Fibroblast of the aortic adventitia (primary cell): ENCODE data around the gene H6PD. TPM values are rescaled to one million over a fixed set of nuclear protein-coding genes. Genes with fewer than 3 reads are reported as not detected.

Experiments used
- DNase-seq: peaks from one replicate; pipeline ENCODE4 v3.0.0-alpha.2; 2010; ENCODE audit warnings: low read depth
- H3K4me3 ChIP-seq: 2 replicates; pipeline ENCODE4 v1.5.1; 2011; ENCODE audit warnings: low read depth, mild to moderate bottlenecking, control low read depth, low read length, moderate library complexity
- total RNA-seq: library from RNA; depleted of rRNA; stranded (reverse); fragments of >200 nt; gene quantifications from 2 replicates; pipeline ENCODE4 v1.2.3, GENCODE V29; 2012; ENCODE audit warnings: low replicate concordance
- TF ChIP-seq, protein P1 (sequence below): IDR thresholded peaks from 2 replicates; pipeline ENCODE4 v1.5.1; 2011; ENCODE audit warnings: mild to moderate bottlenecking, low read length, control low read depth, inconsistent platforms; ENCODE audit not compliant: insufficient read depth

Gene H6PD
- total RNA-seq, 1 donor: 36.9 TPM

DNA sequence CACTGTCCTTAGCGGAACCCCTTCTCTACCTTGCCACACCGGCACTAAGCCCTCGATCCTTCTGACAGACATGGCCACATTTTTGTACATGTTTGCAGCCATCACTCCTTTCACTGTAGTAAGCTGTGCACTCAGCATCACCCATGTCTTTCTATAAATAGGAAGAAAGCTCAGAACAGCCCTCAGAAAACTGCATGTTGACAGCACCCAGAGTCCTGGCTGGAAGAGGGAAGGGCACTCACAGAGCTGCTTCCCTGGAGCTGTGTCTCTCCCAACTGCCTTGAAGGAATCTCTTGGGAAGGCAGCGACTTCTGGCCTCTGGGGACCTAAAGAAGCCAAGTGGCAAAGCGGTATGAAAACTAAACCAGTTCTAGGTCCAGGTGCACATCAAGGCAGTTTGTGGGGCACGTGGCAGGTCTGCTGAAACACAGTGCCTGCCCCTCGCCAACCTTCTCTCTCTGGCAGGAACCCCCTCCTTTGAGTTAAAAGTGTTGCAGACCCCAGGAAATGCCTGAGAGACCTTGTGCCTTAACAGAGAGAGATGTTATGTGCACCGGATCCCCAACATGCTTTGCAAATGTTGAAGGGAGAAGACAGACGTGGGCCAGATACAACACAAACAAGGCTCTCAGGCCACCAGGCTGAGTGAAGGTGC is 41.9 kb upstream of the H6PD start:
- no peak overlapping the region for H3K4me3 ChIP-seq
- DNase-seq: no peak
- TF ChIP-seq, protein P1, sequence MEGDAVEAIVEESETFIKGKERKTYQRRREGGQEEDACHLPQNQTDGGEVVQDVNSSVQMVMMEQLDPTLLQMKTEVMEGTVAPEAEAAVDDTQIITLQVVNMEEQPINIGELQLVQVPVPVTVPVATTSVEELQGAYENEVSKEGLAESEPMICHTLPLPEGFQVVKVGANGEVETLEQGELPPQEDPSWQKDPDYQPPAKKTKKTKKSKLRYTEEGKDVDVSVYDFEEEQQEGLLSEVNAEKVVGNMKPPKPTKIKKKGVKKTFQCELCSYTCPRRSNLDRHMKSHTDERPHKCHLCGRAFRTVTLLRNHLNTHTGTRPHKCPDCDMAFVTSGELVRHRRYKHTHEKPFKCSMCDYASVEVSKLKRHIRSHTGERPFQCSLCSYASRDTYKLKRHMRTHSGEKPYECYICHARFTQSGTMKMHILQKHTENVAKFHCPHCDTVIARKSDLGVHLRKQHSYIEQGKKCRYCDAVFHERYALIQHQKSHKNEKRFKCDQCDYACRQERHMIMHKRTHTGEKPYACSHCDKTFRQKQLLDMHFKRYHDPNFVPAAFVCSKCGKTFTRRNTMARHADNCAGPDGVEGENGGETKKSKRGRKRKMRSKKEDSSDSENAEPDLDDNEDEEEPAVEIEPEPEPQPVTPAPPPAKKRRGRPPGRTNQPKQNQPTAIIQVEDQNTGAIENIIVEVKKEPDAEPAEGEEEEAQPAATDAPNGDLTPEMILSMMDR: no peak

DNA sequence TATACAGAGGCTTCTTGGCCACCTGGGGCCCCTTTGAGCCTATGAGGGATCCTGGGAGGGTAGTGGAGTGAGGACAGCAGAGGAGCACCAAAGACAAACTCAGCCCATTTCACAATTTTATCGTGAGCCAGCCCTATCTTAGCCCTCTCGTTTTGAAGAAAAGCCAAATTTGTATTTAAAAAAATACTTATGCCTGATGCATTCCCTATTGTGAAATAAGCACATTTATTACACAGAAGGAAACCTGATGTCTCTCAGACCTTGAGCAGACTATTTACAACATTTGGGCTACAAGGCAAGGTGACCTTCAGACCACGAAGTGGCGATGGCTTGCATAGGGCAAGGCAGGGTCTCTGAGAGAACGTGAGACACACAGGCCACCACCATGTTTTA is 41.3 kb upstream of the H6PD start:
- TF ChIP-seq, protein P1: no peak
- DNase-seq: peak; percentile 75

DNA sequence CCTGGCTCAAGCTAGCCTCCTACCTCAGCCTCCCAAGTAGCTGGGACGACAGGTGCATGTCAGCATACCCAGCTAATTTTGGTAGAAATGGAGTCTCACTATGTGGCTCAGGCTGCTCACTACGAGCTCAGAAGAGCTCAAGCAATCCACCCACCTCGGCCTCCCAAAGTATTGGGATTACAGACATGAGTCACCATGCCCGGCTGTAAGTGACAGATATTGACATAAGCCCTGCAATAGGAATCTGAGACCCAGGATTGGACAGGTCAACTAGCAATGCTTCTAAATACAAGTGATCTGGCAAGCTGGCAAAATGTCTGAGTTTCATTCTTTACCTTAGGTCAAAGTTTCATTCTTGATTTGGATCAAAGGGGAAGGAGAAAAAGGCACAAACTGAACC is 40.5 kb upstream of the H6PD start:
- TF ChIP-seq, protein P1: no peak
- no peak overlapping the region for H3K4me3 ChIP-seq
- DNase-seq: no peak

More for the DNA sequence above, 41.3 kb upstream of the H6PD start:
- no peak overlapping the region for H3K4me3 ChIP-seq

DNA sequence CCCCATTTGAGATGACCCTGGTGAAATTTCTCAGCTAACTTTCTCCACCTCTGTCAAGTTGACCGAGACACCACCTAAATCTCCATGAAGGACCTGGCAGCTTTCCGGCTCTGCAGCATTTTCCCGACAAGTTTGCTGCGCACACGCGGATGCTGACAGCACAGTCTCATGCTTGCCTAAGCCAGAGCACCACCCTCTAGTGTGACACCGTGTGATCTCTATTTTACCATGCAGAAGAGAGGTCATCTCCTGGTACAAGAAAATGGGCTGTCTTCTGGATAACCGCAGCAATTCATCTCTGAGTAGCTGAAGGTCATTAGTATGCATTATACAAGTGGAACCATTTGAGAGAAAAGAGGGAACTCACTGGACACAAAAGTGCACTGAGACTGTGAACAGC is 38.9 kb upstream of the H6PD start:
- TF ChIP-seq, protein P1: no peak
- no peak overlapping the region for H3K4me3 ChIP-seq
- DNase-seq: no peak

DNA sequence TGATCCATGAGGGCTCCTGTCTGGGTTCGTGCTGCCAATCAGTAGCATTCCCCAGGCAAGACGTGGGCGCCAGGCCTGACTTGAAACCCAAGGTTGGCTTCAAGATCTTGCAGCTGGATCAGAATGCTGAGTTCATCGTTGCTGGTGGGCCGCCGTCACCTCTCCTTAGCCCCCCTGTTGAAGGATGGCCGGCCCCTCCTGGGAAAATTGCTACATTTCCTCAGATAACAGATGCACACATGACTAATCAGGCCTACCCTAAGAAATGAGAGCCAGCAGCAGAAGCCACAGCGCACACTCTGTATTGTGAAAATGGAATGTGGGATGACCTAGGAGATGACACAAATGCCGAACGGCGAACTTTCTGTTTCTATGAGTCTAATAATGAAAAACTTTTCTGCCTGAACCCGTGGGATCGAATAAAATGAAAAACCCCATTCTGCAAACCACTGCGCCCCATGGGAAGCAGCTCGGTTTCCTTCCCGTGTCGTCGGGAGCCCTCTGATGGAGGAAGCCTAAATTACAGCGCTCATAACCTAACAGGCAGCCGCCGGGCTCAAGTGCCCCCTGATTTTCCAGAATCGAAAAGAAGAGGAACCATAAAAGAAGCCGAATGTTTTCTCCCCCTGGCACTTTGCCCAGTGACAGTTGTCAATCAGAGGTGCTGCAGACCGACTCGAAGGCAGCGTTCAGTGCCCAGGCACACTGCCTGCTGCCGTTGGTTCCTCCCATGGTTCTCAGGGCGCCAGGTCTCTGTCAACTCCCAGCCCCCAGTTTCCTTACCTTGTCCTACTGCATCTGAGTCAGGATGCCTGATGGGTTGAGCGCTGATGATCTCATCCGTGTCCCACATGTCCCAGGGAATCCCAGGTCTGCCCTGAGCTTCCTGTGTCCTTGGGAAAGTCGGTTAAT is 38.2 kb upstream of the H6PD start:
- DNase-seq: peak; percentile 87
- TF ChIP-seq, protein P1: peak; percentile 81

DNA sequence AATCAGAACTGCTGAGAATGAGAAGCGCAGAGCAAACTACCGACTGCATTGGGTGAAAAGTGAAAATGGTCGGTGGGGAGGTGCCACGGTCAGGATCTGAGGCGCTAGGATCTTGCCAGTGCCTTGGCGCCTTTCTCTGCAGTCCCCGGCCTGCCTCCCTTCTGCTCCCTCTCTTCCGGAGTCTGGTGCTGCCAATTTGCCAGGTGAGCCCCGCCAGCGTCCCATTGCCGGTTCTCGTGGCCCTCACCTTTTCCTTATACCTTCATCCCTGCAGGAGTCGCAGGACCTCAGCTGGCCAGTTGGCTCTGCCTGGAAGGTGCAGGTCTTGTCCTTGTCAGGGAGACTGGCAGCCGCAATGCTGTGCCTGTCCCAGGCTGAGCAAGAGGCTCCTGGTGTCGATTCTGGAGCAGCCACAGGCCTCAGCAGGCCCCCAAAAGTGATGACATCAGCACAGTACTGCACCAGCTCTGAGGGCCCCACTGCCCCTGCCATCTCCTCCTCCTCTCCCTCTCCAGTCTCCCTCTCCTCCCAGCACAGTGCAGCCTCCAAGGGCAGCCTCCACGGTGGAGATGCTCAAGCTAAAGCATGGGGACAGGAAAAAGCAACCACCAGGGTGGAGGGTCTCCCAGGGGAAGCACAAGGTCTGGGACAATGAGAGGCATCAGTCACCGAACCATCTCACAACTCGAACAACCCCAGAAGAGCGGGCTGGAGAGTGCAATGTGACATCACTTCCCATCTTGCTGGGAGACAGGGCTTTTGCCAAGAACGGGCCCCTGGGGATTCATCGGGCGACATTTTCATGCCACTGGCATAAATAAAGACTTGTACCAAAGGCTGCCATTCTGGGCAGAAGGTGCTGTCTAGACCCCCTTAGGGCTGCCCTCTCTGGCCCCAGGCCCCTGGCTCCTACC is 37.1 kb upstream of the H6PD start:
- TF ChIP-seq, protein P1: no peak
- H3K4me3 ChIP-seq: no peak overlapping the region
- no peak for DNase-seq

More for the DNA sequence above, 38.2 kb upstream of the H6PD start:
- H3K4me3 ChIP-seq: peak overlapping the region; percentile 19
